Measurements from ENCODE around the gene DENND1A.
A peak's percentile ranks its signal among the peaks of the same experiment; 100 is the strongest.

The DENND1A gene

DNA sequence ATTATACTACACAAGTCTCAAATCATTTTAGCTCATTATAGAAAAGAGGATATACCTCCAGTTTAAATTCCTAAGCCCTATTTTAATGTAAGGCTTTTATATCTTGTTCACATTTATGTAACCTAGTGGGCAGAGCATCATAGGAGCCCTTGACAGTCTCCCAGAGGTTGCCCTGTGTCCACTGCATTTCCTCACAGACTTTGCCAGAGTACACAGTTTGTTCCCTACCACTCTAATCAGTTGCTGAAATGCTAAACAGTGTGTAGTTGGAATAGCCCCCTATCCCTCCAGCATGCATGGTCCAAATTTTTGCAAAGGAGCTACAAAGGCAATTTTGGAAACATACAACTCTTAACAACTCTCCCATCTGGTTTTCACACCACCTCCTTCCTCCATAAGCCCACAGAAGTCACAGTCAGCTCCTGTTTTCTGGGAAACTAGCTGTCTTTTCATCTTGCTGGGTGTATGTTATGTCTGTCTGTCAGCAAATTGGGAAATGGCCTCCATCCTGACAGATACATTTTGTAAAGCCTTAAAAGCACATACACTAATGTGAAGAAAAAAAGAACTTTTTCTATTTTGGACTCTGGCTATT lies 212.2 kb downstream of the DENND1A start:
- no peak for DNase-seq

DNA sequence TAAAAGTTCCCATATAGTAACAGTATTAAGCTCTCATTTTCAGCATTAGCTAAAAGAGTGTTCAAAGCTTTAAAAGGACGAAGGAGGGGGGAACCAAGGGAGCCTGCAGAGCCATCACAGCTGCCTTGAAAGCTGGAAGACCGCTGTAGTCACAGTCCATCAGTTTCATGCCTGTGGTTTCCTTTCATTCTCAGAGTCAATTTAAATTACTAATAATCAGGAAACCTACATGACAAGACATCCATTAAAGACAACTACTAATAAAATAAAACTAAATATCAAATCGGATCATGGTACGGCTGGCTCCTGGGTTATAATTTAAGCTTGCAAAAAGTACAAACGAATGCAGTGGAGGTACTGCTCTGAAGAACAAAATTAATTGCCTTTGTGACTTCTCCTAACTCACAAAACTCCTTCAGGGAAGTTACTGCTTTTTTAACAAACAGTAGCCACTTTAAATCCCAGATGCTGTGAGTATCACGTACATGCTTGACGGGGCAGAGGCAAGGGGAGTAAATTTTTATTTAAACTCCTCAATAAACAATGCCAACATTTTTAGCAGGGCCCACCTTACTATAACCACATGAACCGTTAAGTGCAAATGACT lies 213.5 kb downstream of the DENND1A start:
- DNase-seq, result no peak

DNA sequence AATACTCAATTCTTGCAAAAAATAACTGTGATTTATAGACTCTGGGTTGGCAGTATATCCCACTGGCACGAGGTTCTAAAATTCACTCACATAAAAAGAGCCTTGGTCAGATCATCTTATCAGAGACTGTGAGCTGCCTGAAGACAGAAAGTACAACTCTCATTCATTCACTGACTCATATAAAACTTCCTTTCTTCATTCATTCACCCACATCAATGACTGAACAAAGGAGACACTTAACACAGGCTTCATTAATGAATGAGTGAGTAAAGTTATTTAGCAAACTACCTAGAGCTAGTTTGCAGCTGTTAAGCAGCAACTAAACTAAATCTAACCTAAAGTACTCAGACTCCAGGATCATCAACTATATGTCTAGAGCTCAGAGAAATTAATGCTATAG lies 214.7 kb downstream of the DENND1A start:
- DNase-seq, result no peak

DNA sequence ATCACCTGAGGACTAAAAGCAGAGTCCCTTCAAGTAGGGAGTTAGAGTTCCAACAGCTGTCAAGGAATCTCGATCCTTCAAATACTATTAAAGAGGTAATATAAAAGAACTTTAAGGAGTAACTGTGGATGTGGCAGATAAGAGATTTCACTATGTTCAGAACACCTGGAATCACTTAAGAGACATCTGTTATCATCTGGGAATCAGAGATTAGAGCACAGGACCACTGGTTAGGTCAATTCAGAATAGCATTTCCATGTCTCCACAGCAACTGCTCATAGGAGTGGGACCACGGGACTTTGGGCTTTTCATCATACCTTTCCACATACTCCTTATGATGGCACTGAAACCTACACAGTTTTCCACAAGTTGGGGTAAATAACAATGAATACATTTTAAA lies 216.6 kb downstream of the DENND1A start:
- no peak for DNase-seq

DNA sequence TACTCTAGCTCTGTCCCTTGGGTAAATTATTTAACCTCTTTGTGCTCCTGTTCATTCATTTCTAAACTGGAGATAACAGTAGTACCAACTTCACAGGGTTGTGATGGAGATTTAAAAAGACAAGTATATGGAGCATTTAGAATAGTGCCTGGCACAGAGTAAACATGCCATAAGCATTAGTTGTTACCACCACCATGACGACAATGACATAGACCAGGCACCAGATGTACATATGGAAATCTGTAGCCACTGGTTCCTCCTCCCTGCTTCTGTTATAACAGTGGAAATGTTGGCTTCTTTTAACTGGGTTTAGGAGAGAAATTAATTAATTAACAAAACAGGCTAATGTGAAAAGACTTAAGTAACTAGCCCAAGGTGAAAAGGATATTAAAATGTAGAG lies 217.5 kb downstream of the DENND1A start:
- no peak for DNase-seq

DNA sequence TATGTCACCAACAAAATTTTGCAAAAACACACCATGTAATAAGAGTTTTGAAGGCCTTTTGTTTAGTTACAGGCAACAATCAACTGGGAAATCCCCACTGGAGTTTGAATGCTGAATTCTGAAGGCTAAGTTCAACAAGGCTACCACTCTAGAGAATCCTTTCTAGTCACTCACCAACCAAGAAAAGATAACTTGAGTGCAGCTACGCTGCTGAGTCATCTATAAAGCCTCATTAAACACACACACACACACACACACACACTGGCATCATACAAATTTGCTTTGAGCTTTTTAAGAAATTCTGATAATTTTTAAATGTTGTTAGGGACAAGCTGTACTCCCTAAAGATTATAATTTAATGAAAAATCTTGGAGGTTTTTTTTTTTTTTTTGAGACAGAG lies 219.6 kb downstream of the DENND1A start:
- no peak for DNase-seq

DNA sequence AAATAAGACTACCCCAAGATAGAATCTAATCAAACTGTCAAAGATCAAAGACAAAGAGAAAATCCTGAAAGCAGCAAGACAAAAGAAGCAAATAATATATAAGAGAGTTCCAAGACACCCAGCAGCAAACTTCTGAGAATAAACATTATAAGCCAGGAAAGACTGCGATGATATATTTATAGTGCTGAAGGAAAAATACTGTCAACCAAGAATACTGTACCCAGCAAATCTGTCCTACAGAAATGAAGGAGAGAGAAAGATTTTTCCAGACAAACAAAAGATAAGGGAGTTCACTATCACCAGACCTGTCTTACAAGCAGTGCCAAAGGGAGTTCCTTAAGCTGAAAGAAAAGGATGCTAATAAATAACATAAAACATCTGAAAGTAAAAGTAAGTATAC lies 227.4 kb downstream of the DENND1A start:
- no peak for DNase-seq

DNA sequence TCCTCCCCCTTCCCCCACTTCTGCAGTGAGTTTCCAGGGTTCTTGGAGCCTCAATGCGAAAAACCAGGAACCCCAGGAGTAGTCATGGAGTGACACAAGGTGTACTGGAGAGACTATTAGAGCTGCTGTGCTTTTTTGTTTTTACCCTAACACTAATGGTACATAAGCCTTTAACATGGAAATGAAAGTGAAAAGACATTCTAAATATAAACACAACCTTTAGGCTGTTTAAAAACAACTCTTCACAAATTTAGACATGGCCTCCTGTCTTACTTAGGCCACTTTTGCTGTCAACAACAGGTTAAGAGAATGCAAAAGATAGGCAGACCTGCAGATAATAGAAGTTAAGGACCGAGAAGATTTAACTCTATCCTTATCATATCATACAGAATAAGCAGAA lies 232.2 kb downstream of the DENND1A start:
- DNase-seq, result no peak

DNA sequence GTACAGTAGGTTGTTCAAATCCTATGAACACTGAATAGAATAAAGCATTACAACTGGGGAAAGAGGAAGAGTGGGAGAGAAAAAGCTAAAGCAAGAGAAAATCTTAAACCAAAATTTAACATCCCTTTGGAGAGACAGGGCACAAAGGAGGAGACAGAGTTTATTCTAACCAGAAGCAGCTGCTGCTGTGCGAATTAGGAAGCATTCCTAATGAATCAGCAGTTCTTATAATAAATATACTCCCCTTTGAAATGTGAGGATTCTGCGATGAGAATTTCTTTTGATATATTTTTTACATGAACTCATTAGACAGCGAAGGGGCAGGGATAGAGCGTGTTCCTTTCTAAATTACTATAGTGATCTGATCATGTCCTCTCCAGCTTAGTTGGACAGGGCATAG lies 233.4 kb downstream of the DENND1A start:
- no peak for DNase-seq

DNA sequence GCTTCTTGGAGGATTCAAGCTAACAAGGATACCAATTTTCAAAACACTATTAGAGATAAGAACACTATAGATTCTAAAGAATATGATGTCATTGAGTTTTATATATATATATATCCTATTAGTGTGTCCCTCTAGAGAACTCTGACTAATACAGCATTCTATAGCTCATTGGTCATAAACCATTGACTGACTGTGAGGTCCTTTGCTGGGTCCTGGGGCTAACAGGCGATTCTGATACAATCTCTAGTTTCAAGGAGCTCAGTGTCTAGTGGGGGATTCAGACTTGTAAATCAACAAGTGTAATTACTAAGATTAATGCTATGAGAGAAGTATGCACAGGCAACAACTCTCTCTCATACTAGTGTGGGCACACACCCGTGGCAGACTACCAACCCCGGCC lies 234.5 kb downstream of the DENND1A start:
- no peak for DNase-seq

DNA sequence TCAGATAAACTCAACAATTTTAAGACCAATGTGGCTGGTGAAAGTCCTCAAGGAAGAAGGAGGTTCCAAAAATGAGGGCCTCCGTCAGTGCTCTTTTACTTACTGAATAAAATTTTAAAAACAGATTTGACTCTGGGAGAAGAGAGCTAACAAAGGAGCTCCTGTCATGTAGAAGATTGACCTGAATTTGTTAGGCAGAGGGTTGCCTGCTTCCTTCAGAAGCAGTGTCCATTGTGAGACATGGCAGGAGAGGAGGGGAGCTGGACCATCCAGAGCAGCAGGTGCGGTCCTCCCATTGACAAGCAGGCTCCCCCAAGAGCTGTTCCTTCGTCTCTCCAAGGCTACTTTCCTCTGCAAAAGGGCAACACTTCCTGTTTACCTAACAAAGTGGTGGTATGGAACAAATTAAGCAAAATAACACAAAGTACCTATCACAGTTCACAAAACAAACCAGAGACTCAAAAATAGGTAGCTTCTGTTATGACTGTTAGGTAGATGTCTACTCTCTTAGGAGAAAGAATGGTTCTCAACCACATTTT lies 238.1 kb downstream of the DENND1A start:
- no peak for DNase-seq

DNA sequence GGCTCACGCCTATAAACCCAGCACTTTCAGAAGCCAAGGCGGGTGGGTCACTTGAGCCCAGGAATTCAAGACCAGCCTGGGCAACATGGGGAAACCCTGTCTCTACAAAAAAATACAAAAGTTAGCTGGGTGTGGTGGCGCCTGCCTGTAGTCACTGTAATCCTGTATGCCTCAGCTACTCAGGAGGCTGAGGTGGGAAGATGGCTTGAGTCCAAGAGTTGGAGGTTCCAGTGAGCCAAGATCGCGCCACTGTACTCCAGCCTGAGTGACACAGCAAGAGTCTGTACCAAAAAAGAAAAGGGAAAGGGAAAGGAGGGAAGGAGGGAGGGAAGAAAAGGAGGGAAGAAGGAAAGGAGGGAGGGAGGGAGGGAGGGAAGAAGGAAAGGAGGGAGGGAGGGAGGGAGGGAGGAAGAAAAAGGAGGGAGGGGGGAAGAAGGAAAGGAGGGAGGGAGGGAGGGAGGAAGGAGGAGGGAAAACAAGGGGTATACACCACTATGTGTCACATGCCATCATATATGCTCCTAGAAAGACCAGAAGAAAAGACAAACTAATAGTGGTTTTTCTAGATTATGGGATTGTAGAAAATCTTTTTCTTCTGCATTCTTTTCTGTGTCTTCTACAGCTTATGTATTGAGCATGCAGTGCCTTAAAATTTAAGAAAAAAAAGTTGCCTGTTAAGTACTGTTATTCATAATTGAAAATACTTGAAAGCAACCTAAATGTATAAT lies 240.1 kb downstream of the DENND1A start:
- DNase-seq, result no peak

DNA sequence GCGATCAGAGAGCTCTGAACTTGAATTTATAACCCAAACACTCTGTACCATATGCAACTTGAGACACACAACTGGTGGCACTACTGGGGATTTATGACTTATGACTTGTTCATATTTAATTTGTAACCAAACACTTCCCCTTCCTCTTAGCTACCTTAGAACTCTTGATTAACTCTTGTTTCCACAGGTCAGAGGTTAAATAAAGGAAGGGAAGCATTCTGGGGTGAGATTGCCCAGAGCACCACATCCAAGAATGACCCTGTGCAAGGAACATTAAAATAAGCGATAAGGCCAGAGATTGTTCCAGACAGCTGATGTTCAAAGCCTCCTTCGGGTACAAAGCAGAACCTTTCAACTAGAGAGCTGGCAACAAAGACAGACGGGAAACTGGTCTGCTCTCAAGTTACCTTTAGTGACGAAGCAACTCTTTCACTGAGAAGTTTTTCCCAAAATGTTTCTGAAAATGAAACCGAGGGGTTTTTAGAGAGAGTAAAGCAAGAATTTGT lies 242.6 kb downstream of the DENND1A start:
- peak; percentile 18 for DNase-seq

DNA sequence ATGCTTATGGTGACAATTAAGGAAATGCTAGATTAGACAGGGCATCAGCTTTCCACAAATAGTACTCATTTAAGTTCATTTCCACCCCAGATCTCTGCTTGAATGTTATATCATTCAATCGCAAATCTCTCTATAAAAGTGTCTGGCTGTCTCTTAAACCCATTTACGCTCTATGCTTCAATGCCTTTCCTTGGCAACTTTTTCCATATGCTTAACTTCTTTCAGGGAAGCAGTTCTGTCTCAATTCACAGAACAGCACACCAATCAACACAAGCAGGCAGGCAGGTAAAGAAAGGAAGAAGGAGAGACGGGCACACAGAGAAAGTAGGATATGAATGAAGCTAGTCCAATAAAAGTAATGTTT lies 243.1 kb downstream of the DENND1A start:
- DNase-seq, result no peak

DNA sequence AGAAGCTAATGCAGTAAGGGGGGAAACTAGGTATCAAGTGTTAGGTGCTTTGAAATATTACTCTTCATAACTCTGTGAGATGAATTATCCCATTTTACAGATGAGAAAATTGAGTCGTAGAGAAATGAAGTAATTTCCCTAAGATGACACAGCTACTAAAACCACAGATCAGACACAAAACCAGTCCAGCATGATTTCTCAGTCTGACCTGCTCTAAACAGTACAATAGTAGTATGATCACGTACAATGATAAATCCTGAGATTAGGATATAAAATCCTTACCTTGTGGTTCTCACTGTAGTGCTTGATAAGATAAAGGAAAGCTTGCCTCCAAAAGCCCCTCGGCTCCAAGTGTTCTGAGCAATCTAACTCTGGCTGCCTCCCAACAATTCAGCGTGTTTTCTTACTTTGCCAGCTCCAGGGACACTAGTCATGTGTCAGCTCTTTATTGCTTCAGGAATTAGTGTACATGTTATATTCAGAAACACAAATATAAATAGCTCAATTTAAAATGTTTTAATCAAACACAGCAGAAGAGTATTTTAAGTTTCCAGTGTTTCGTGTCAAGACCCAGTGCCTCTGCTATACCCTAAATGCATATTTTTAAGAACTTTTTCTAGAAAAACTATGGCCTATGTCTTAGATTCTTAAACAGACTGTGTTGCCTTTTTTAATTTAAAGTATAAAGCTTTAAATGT lies 243.6 kb downstream of the DENND1A start:
- peak; percentile 11 for DNase-seq

DNA sequence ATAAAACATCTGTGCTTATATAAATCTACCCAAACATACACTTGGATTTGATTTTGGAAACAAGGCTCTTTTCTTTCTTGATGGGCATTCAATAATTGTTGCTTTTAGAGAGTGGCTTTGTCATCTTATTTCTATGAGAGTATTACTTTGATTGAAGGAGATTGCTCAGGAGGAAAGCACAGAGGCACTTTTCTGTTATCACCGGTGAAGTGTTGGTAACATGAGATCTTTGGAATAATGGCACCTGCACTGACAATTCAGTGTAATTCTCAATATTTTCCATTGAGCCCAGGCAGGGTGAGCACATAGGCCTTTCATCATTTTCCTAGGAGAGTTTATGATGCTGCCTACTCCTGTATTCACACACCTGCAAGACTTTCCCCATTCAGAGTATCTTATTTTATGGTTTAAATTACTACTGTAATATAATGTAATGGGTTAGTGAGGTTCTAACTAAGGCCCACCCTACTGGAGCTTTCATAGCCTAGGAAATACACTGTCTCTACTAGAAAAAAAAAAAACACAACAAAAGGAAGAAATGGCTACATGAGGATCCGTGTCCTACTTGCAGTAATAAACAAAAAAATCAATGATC lies 244.3 kb downstream of the DENND1A start:
- DNase-seq, result peak; percentile 93

DNA sequence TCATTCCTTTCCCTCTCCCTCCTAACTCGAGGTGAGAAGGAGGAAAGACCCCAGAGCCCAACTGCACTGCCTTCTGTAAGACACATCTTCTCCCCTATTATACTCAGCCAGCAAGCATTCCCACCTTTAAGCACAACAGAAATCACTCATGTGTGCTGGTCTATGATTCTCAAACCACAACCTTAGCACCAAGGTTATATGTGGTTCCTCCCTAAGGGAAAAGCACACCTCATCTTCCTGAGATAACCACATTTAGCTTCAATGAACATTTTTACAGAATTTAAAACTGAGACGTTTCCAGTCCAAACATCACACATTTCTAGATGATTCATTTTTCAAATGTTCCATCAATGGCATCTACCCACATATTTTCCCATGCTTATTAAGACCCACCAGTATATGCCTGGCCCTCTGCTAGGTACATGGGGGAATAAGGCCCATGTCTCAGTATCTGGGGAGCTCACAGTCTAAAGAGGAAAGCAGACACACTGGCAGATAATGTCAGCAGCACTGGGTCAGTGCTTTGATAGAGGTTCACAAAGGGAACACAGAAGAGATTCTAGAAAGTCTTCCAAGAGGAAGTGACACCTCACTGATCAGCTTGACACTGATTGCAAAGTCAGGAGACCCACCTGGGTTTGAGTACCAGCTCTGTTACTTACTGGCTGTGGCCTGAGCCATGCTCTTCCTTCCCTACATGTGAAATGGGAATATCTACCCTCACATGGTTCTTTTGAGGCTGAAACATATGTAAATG lies 245.4 kb downstream of the DENND1A start:
- DNase-seq, result no peak

DNA sequence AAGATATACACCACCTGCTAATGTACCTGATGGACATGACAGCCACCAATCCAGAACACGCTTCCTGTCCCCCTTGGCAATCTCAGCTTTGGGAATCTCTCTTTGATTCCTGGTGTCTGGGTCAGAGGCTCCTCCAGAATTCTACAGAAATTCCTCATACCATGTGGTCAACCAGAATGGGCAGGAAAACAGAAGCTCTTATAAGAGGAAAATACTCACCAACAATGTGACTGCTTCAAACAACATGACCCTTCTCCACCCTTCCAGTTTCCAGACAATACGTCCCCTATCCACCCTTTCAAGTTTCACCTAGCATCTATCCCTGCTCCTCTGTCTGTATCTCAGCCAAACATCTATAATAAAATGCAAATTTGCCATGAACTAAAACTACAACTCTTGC lies 247.2 kb downstream of the DENND1A start:
- DNase-seq, result no peak

DNA sequence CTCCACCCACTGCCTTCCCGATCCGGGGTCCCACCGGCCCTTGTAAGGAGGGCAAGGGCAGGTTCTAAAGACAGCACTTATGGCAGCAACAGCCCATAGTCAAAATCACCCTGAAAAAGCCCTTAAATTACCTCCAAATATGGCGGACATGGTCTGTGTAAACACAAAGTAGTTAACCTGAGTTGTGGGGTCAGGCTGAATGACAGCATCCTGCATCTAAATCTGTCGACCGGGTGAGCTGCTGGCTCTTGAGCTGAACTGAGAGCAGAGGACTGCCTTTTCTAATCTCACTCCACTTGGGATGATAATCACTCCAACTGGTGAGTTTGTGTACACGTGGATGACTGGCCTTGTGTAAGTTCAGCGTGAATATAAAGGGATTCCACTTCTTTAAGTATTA lies 249.6 kb downstream of the DENND1A start:
- DNase-seq, result no peak

DNA sequence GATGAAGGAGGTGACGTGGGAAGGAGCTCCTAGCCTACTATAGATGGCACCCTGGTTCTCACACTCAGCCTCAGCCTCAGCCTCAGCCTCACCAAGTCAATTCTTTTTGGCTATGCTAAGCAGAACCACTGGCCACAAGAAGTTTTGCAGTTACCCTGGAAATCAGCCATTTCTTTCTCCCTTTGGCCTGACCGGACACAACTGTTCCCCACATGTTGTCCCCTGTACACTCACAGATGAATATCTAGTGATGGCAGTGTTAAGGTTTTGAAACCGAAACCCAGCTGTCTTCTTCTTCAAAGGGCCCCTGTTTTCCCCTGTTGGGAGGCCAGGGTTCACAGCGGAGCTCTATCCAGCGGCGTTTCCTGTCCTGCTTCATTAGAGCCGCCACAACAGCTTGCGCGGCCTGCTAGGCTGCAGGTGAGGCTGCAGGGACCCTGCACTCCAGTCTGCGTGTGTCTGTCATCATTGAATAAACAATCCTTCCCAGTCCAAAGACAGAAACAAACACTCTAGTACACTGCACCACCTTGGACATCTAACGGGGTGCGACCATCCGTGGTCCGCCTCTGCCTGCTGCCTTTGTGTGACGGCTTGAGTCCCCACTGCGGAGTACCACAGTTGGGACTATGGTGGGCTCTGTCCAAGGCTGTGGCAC lies 250.5 kb downstream of the DENND1A start:
- no peak for DNase-seq

DNA sequence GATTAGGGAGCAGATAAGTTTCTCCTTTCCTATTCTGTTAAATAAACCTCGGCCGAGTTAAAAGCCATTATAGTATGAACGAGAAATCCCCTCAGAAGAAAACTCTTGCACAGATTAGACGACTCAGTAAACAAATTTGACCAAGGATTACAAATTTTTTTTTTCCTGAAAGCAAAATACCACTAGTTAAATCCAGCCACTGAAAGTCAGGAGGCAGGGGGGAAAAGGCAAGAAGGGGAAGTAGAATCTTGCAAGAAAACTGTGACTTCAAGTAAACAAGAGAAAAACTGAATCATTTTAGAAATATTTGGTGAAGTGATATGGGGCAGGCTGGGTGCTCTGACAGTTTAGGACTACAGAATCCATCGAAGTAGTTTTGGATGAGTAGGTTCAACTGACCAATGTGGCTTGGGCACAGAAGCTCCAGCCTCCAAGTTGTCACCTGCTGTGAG lies 251.0 kb downstream of the DENND1A start:
- no peak for DNase-seq
